ENCODE results near the gene TNFRSF13B.
"Not testable (repeated sequence)": the region's sequence is repeated elsewhere in the genome, so short reads cannot be mapped to it uniquely, and the experiment has no call there.

Gene TNFRSF13B

GRCh38 chr17:16987066-16987829 lies 15.3 kb upstream of the TNFRSF13B start:
- in situ Hi-C loops (cut with HindIII; ENCODE audit: low sequenced_read_pairs): no loop called here

GRCh38 chr17:16986391-16986790 lies 14.5 kb upstream of the TNFRSF13B start:
- in situ Hi-C loops (cut with HindIII; ENCODE audit: low sequenced_read_pairs): no loop called here

- in situ Hi-C loops (cut with HindIII; ENCODE audit: low sequenced_read_pairs): no loop called here
Measured at GRCh38 chr17:16981928-16982327, 10.0 kb upstream of the TNFRSF13B start.

- in situ Hi-C loops (cut with HindIII; ENCODE audit: low sequenced_read_pairs): no loop called here
Measured at GRCh38 chr17:16980813-16981731, 9.2 kb upstream of the TNFRSF13B start.

GRCh38 chr17:16980061-16980460 lies 8.1 kb upstream of the TNFRSF13B start:
- in situ Hi-C loops (cut with HindIII; ENCODE audit: low sequenced_read_pairs): no loop called here

GRCh38 chr17:16979237-16979823 lies 7.4 kb upstream of the TNFRSF13B start:
- in situ Hi-C loops (cut with HindIII; ENCODE audit: low sequenced_read_pairs): not testable (repeated sequence)

- in situ Hi-C loops (cut with HindIII; ENCODE audit: low sequenced_read_pairs): no loop called here
Measured at GRCh38 chr17:16977932-16978331, 6.0 kb upstream of the TNFRSF13B start.

- in situ Hi-C loops (cut with HindIII; ENCODE audit: low sequenced_read_pairs): no loop called here
Measured at GRCh38 chr17:16976725-16977550, 5.0 kb upstream of the TNFRSF13B start.

GRCh38 chr17:16975744-16976625 lies 4.1 kb upstream of the TNFRSF13B start:
- in situ Hi-C loops (cut with HindIII; ENCODE audit: low sequenced_read_pairs): no loop called here

GRCh38 chr17:16975277-16975651 lies 3.3 kb upstream of the TNFRSF13B start:
- in situ Hi-C loops (cut with HindIII; ENCODE audit: low sequenced_read_pairs): no loop called here

- in situ Hi-C loops (cut with HindIII; ENCODE audit: low sequenced_read_pairs): loop anchor here (5.0 kb wide), 1 partner anchor 37 kb away; no protein-coding TSS in a partner anchor
Measured at GRCh38 chr17:16974569-16975276, 2.8 kb upstream of the TNFRSF13B start.

- in situ Hi-C loops (cut with HindIII; ENCODE audit: low sequenced_read_pairs): loop anchor here (5.0 kb wide), 1 partner anchor 37 kb away; no protein-coding TSS in a partner anchor
Measured at GRCh38 chr17:16973760-16974540, 2.0 kb upstream of the TNFRSF13B start.

- in situ Hi-C loops (cut with HindIII; ENCODE audit: low sequenced_read_pairs): loop anchor here (5.0 kb wide), 1 partner anchor 36 kb away; no protein-coding TSS in a partner anchor
Measured at GRCh38 chr17:16973043-16973442, 1.1 kb upstream of the TNFRSF13B start.

- in situ Hi-C loops (cut with HindIII; ENCODE audit: low sequenced_read_pairs): loop anchor here (5.0 kb wide), 1 partner anchor 35 kb away; no protein-coding TSS in a partner anchor
Measured at GRCh38 chr17:16972346-16972745, 428 bp upstream of the TNFRSF13B start.

- in situ Hi-C loops (cut with HindIII; ENCODE audit: low sequenced_read_pairs): loop anchor here (5.0 kb wide), 1 partner anchor 33 kb away; no protein-coding TSS in a partner anchor
Measured at GRCh38 chr17:16969931-16970906, 1.7 kb downstream of the TNFRSF13B start.

GRCh38 chr17:16968786-16969185 lies 3.1 kb downstream of the TNFRSF13B start:
- in situ Hi-C loops (cut with HindIII; ENCODE audit: low sequenced_read_pairs): no loop called here

- in situ Hi-C loops (cut with HindIII; ENCODE audit: low sequenced_read_pairs): no loop called here
Measured at GRCh38 chr17:16962804-16963203, 9.1 kb downstream of the TNFRSF13B start.

All from endothelial cell of hepatic sinusoid (primary cell).